Measurements from ENCODE around the gene ZMYND19.

The ZMYND19 gene

DNA sequence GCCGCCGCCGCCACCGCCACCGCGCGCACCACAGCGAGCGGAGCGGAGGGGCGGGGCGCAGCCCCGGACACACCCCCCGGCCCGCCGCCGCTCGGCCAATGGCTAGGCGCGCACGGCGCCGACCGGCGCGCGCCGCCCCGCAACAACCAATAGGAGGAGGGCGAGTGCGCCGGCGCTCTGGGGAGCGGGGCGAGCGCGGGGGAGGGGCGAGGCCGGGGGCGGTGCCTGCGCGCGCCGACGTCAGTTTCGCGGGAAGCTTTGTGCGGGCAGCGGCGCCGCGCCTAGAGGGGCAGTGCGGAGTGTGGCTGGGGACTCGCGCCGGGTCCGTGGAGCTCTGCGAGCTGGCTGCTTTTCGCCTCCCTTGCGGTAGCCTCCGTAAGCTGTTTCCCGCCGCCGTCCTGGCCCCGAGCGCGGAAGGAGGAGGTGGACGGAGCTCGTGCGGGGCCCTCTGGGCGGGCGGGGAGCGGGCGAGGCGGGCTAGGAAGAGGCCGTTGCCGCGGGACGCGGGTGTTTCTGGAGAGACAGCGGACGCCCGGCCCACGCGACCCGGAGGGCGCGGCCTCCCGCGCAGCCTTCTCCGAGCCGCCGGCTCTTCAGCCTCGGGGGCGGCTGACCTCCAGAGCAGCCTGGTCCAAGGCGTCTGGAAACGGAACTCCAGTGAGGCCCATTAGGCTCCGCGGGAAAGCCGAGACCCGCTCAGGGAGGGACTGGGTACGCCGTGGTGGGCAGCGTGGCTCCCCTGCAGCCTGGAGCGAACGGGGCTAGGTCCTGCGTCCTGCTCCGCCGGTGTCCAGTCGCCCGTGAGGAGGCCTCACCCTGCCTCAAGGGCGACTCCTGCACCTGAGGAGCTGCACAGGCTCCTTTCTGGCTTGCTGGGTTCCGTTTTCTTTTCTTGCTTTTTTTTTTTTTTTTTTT, at the start of gene ZMYND19:
Gene ZMYND19, minus strand, starts transcription at position 44 of the 915 bp plus-strand sequence. CDS start 249 bp downstream, outside the sequence.
- TF ChIP-seq GATA2 (IDR thresholded peaks at IDR 0.05; ENCODE audit: low read depth, low read length) (no peak), GATA3 (IDR thresholded peaks at IDR 0.05; ENCODE audit: low read depth, low read length) (no peak)

DNA sequence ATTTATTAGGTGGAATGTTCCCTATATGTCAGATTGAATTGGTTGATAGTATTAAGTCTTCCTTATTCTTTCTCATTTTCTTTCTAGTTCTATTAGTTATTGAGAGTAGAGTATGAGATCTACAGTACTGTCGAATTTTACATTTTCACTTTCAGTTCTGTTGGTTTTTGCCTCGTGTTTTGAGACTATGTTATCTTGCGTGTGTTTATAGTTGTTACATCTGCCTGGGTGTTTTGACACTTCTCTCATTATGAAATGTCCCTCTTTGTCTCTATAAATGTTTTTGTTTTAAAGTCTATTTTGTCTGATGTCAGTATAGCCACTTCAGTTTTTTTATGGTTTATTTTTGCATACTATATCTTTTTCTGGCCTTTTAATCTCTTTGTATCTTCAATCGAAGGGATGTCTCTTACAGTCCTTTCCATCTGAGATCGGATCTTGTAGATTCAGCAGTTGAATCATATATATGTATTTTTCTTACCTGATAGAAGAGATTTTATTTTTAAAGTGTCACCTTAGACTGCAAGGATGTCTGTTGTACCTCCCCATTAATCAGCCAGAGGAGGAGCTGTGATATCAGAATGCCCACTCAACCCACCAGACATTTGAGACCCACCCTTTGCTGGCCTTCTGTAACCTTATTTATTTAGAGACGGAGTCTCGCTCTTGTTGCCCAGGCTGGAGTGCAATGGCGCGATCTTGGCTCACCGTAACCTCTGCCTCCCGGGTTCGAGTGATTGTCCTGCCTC, 49.2 kb upstream of the ZMYND19 start:
- TF ChIP-seq GATA2 (IDR thresholded peaks at IDR 0.05; ENCODE audit: low read depth, low read length), result no peak
- no peak for TF ChIP-seq GATA3 (IDR thresholded peaks at IDR 0.05; ENCODE audit: low read depth, low read length)

DNA sequence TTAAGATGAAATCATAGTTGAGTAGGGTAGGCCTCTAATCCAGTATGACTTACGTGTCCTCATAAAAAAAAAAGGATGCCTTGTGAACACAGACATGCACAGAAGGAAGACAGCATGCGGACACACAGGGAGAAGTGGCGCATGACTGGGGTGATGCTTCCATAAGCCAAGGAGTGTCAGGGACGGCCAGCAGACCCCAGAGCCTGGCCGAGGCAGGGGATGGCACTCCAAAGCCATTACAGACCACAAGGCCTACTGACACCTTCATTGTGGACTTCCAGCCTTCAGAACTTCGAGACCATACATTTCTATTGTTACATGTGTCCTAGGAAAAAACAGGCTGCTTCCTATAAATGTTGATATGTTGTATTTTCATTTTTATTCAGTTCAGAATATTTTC, 48.4 kb upstream of the ZMYND19 start:
- TF ChIP-seq GATA3 (IDR thresholded peaks at IDR 0.05; ENCODE audit: low read depth, low read length), result no peak
- TF ChIP-seq GATA2 (IDR thresholded peaks at IDR 0.05; ENCODE audit: low read depth, low read length), result no peak

DNA sequence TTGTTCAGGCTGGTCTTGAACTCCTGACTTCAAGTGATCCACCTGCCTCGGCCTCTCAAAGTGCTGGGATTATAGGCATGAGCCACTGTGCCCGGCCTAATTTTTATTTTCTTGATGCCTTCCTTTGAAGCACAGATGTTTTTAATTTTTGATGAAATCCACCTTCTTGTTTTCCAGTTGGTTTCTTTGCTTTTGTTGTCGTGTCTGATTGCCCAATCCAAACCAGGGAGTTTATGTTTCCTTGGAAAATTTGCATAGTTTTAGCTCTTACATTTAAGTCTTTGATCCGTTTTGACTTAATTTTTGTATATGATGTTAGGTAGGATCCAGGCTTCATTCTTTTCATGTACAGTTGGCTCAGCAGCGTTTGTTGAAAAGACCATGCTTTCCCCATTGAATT, 43.7 kb upstream of the ZMYND19 start:
- no peak for TF ChIP-seq GATA2 (IDR thresholded peaks at IDR 0.05; ENCODE audit: low read depth, low read length)
- no peak for TF ChIP-seq GATA3 (IDR thresholded peaks at IDR 0.05; ENCODE audit: low read depth, low read length)

DNA sequence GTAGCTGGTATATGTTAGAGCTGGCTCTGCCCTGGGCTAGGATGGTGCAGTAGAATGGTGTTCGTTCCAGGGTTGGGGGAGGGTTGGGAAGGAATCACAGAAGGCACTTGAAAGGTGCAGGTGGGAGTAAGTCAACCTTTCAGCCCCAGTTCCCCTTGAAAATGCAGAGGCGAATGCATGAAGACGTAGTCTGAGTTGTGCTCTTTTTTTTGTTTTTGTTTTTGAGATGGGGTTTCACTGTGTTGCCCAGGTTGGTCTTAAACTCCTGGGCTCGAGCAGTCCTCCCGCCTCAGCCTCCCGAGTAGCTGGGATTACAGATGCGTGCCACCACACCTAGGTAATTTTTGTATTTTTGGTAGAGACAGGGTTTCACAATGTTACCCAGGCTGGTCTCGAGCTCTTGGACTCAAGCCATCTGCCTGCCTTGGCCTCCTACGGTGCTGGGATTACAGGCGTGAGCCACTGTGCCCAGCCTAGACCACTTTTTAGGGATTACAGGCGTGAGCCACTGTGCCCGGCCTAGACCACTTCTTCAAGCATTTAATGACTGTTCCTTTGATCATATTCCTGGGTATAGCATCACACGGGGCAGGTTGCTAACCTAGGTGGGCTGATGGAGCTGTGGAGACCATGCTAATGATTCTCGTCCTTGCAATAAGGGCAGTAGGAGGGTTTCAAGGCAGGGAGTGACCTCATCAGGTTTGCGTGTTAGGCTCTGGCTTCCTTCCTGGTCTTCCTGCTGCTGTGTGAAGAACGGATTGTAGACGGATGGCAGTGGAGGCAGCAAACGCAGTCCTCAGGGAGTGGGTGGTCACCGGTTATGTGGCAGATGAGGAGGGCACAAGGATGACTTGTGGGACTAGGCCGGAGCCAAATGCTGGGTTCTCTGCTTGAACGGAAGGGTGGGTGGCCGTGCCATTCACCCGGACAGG, 42.2 kb upstream of the ZMYND19 start:
- TF ChIP-seq GATA3 (IDR thresholded peaks at IDR 0.05; ENCODE audit: low read depth, low read length), result no peak
- no peak for TF ChIP-seq GATA2 (IDR thresholded peaks at IDR 0.05; ENCODE audit: low read depth, low read length)

DNA sequence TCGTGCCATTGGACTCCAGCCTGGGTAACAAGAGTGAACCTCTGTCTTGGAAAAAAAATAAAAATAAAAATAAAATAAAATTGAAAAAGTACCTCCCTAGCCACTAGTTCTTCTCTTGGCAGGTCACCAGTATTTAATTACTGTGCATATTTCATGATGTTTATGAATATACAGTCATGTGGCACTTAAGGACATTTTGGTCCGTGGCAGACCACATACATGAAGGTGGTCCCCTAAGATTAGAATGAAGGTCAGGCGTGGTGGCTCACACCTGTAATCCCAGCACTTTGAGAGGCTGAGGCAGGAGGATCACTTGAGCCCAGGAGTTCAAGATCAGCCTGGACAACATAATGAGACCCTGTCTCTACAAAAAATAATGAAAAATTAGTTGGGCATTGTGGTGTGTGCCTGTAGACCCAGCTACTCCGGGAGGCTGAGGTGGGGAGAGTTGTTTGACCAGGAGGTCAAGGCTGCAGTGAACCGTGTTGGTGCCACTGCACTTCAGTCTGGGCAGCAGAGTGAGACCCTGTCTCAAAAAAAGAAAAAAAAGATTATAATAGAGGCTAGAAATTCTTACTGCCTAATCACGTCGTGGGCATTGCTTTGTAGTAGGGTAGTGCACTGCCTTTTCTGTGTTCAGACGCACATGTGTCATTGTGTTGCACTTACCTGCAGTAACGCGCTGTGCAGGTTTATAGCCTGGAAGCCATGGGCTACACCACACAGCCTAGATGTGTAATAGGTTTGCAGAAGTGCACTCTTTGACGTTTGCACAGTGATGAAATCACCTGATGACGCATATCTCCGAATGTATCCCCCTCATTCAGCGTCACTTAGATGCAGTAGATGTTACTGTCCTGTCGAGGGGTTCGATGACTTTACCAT, 41.3 kb upstream of the ZMYND19 start:
- TF ChIP-seq GATA2 (IDR thresholded peaks at IDR 0.05; ENCODE audit: low read depth, low read length) (no peak), GATA3 (IDR thresholded peaks at IDR 0.05; ENCODE audit: low read depth, low read length) (no peak)

DNA sequence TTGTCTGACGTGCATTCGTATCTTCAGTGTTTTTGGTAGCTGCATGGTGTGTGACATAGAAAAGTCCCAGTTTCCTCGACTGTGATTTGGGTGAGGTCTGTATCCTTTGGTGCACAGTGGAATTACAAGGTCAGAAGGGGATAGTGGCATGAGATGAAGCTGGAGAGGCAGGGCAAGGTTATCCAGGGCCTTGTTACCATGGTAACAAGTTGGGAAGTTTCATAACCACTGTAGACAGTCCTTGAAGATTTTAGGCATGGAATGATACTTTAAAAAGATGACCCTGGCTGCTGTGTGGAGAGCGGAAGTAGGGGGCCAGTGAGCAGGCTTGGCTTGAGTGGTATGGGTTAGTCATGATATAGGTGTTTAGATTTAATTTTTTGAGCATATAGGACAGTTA, 40.4 kb upstream of the ZMYND19 start:
- TF ChIP-seq GATA3 (IDR thresholded peaks at IDR 0.05; ENCODE audit: low read depth, low read length), result no peak
- TF ChIP-seq GATA2 (IDR thresholded peaks at IDR 0.05; ENCODE audit: low read depth, low read length), result no peak

DNA sequence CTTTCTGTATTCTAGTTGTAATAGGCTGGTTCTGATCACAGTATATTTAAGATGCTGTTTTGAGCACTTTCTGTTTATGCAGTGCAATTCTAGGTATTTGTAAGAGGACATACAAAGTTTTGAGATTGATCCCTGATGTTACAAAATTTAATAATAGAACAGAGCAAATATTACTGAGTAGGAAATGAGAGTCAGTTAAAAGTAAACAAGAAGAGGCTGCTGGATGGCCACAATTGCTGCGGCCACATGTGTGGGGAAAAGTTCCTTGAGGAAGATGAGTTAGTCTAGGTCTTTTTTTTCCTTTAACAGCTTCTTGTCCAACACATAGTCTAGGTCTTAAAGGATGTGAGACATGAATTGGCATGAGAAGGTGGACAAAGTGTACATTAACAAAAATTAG, 39.8 kb upstream of the ZMYND19 start:
- TF ChIP-seq GATA3 (IDR thresholded peaks at IDR 0.05; ENCODE audit: low read depth, low read length) (no peak), GATA2 (IDR thresholded peaks at IDR 0.05; ENCODE audit: low read depth, low read length) (no peak)

DNA sequence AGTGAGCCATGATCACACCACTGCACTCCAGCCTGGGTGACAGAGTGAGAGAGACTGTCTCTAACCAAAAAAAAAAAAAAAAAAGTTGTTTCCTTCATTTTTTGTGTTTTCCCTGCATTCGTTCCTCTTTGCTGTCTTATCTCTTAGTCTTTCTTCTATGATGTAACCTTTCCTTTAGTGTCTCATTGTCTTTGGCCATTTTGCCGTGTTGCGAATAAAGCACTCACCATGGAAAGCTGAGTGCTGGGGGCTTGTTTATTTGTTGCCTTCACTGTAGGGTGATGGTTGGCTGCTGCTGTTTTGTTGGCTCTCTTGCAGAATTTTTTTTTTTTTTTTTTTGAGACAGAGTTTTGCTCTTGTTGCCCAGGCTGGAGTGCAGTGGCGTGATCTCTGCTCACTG, 36.2 kb upstream of the ZMYND19 start:
- TF ChIP-seq GATA2 (IDR thresholded peaks at IDR 0.05; ENCODE audit: low read depth, low read length) (no peak), GATA3 (IDR thresholded peaks at IDR 0.05; ENCODE audit: low read depth, low read length) (no peak)

DNA sequence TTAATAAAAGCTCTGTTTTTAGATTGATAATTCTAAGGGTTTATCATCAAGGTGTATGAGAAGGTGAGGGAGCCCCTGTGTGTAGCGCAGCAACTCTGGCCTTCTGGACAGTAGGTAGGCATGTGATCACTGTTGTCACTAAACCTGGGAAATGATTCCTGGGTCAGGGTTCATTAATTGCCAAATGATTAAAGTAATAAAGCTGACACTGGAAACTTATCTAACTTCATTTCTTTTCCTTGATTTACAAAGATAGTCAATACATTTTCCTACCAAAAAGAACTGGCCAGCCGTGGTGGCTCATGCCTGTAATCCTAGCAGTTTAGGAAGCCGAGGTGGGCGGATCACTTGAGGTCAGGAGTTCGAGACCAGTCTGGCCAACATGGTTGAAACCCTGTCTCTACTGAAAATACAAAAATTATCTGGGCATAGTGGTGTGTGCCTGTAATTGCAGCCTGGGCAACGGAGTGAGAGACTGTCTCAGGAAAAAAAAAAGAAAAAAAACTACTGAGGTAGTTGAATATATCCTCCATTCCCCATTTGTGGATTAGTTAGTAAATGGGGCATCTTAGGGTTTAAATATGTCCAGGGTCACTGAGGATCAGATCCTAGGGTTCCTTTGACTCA, 30.9 kb upstream of the ZMYND19 start:
- no peak for TF ChIP-seq GATA3 (IDR thresholded peaks at IDR 0.05; ENCODE audit: low read depth, low read length)
- TF ChIP-seq GATA2 (IDR thresholded peaks at IDR 0.05; ENCODE audit: low read depth, low read length), result no peak

DNA sequence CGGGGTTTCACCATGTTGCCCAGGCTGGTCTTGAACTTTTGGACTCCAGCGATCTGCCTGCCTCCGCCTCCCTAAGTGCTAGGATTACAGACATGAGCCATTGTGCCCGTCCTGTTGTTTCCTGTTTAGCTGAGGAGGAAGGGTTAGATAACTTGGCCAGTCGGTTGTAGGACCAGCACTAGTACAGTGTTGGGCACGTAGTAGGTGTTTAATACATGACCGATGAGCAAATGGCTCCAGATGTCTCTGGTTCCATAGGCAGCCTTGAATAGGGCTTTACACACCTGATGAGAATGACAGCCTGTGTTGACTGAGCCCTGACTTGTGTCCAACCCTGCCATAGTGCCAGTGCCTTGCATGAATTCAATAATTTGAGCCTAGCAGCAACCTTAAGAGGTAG, 30.3 kb upstream of the ZMYND19 start:
- no peak for TF ChIP-seq GATA2 (IDR thresholded peaks at IDR 0.05; ENCODE audit: low read depth, low read length)
- no peak for TF ChIP-seq GATA3 (IDR thresholded peaks at IDR 0.05; ENCODE audit: low read depth, low read length)

DNA sequence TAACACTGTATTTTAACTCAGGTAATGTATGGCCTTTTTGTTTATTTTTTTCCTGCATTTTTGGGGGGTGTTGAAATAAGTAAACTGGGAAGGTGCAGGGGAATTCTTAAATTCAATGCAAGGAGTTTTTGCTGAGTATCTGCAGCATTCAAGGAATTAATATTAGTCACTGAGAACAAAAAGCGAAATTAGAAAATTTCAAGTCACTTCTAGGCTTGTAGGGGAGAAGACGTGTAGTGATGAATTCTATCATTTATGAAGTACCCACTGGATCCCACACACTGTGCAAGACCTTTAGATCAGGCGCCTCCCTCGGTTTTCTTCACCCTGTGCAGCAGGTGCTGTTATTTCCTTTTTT, 29.7 kb upstream of the ZMYND19 start:
- TF ChIP-seq GATA2 (IDR thresholded peaks at IDR 0.05; ENCODE audit: low read depth, low read length) (no peak), GATA3 (IDR thresholded peaks at IDR 0.05; ENCODE audit: low read depth, low read length) (no peak)

Data from SH-SY5Y (cell line).